ENCODE measurements around the gene GBX2. TPM values are rescaled to one million over a fixed set of nuclear protein-coding genes. Genes with fewer than 3 reads are reported as not detected.

The GBX2 gene
- total and polyA plus RNA-seq, 12 donors: not detected

GRCh38 chr2:236215196-236215595, 47.0 kb upstream of the GBX2 start:
- TF ChIP-seq, protein P1, sequence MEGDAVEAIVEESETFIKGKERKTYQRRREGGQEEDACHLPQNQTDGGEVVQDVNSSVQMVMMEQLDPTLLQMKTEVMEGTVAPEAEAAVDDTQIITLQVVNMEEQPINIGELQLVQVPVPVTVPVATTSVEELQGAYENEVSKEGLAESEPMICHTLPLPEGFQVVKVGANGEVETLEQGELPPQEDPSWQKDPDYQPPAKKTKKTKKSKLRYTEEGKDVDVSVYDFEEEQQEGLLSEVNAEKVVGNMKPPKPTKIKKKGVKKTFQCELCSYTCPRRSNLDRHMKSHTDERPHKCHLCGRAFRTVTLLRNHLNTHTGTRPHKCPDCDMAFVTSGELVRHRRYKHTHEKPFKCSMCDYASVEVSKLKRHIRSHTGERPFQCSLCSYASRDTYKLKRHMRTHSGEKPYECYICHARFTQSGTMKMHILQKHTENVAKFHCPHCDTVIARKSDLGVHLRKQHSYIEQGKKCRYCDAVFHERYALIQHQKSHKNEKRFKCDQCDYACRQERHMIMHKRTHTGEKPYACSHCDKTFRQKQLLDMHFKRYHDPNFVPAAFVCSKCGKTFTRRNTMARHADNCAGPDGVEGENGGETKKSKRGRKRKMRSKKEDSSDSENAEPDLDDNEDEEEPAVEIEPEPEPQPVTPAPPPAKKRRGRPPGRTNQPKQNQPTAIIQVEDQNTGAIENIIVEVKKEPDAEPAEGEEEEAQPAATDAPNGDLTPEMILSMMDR (IDR thresholded peaks at IDR 0.05): no peak
- TF ChIP-seq POLR2A (IDR thresholded peaks at IDR 0.05): no peak
- no peak overlapping the region for H3K4me3 ChIP-seq
- H3K9me3 ChIP-seq (replicated peaks in 1 of 3): no peaks in the 10 kb centered on the region
- no peaks in the 10 kb centered on the region for H3K36me3 ChIP-seq (replicated peaks in 1 of 2)
- intact Hi-C loops (cut with DNase I): no loop called here
- H3K27ac ChIP-seq: no peak overlapping the region
- DNase-seq: no peak
- H3K4me1 ChIP-seq (replicated peaks in 1 of 2): no peaks in the 10 kb centered on the region
- WGBS, 4 donors: 78 to 100% (median 79%) methylated on average over 1 to 6 of the region's 6 CpGs
- peaks cover 19% of the 10 kb centered on the region for H3K27me3 ChIP-seq

- no peak for TF ChIP-seq POLR2A (IDR thresholded peaks at IDR 0.05)
- TF ChIP-seq, protein P1 (IDR thresholded peaks at IDR 0.05): no peak
- Histone ChIP-seq H3K4me1 (replicated peaks in 1 of 2) (no peaks in the 10 kb centered on the region), H3K27me3 (peaks cover 19% of the 10 kb centered on the region), H3K36me3 (replicated peaks in 1 of 2) (no peaks in the 10 kb centered on the region), H3K27ac (no peak overlapping the region), H3K9me3 (replicated peaks in 1 of 3) (no peaks in the 10 kb centered on the region), H3K4me3 (no peak overlapping the region)
- intact Hi-C loops (cut with DNase I): no loop called here
- WGBS, 4 donors: 29 to 85% (median 42%) methylated on average over 13 to 92 of the region's 92 CpGs
- no peak for DNase-seq
Measured at GRCh38 chr2:236214376-236214995, 46.3 kb upstream of the GBX2 start.

DNA sequence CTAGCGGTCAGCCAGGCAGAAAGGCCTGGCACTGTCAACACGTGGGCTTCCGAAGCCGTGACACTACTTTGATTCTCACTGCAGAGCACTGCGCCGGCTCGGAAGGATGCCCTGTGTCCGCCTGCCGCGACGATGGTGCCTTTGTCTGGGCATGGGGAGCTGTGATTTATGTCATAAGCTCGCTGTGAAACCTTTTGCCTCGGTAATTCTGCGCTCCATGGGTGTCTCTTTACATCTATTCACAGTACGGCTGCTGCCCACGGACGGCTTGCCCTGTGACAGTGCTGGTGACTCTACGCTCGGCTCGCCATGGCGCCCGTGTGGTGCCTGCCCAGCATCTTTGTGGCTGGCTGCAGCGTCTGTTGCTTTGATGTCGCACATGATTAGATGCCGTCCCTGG, 43.1 kb upstream of the GBX2 start:
- intact Hi-C loops (cut with DNase I): no loop called here
- peaks cover 14% of the 10 kb centered on the region for H3K27me3 ChIP-seq
- WGBS, 4 donors: 76 to 92% (median 80%) methylated on average over 18 to 25 of the region's 25 CpGs
- no peaks in the 10 kb centered on the region for H3K4me1 ChIP-seq (replicated peaks in 1 of 2)
- H3K9me3 ChIP-seq (replicated peaks in 1 of 3): no peaks in the 10 kb centered on the region
- no peak overlapping the region for H3K27ac ChIP-seq
- no peaks in the 10 kb centered on the region for H3K36me3 ChIP-seq (replicated peaks in 1 of 2)
- TF ChIP-seq, protein P1 (IDR thresholded peaks at IDR 0.05): no peak
- TF ChIP-seq POLR2A (IDR thresholded peaks at IDR 0.05): no peak
- no peak for DNase-seq
- H3K4me3 ChIP-seq: no peak overlapping the region

DNA sequence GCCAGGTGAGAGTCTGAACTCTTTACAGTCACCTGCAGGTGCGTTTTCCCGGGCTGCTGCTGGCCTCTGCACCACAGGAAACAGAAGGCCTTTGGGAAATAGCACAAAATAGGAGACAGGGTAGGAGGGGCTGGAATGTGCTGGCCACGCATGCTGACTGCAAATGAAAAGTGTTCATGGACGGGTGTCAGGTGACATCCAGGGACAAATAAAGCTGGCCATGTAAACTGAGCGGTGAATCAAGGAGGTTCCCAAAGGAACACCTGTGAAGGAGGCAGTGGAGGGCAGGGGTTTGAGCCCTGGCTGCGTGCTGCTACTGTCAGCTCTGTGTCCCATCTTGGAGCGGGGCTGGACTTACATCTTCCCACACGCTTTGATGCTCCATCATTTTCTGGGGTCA, 42.4 kb upstream of the GBX2 start:
- DNase-seq: no peak
- H3K36me3 ChIP-seq (replicated peaks in 1 of 2): no peaks in the 10 kb centered on the region
- no peaks in the 10 kb centered on the region for H3K9me3 ChIP-seq (replicated peaks in 1 of 3)
- TF ChIP-seq POLR2A (IDR thresholded peaks at IDR 0.05): no peak
- TF ChIP-seq, protein P1 (IDR thresholded peaks at IDR 0.05): no peak
- H3K27me3 ChIP-seq: peaks cover 13% of the 10 kb centered on the region
- WGBS, 4 donors: 69 to 77% (median 71%) methylated on average over 8 of the region's 8 CpGs
- no peak overlapping the region for H3K27ac ChIP-seq
- H3K4me3 ChIP-seq: no peak overlapping the region
- no peaks in the 10 kb centered on the region for H3K4me1 ChIP-seq (replicated peaks in 1 of 2)
- intact Hi-C loops (cut with DNase I): no loop called here
